ENCODE measurements around the gene TTC9.

DNA sequence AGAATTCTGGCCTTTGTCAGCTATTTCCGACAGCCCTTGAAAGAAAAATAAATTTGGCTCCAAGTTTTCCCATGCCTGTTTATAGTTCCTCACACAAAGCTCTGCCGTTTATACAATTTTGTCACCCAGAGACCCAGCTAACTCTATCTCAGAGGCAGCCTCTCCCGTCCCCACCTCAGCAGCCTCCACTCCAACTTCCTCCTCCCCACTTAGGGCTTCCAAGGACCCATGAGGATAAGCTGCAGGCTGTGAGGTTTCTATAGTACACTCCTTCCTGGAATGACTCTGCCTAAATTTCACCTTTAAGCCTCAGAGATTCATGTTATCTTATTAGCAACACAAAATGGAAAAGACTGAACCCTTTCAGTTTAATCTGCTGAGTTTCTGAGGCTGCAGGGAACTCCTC is 71.8 kb downstream of the TTC9 start:
- TF ChIP-seq, protein P1, sequence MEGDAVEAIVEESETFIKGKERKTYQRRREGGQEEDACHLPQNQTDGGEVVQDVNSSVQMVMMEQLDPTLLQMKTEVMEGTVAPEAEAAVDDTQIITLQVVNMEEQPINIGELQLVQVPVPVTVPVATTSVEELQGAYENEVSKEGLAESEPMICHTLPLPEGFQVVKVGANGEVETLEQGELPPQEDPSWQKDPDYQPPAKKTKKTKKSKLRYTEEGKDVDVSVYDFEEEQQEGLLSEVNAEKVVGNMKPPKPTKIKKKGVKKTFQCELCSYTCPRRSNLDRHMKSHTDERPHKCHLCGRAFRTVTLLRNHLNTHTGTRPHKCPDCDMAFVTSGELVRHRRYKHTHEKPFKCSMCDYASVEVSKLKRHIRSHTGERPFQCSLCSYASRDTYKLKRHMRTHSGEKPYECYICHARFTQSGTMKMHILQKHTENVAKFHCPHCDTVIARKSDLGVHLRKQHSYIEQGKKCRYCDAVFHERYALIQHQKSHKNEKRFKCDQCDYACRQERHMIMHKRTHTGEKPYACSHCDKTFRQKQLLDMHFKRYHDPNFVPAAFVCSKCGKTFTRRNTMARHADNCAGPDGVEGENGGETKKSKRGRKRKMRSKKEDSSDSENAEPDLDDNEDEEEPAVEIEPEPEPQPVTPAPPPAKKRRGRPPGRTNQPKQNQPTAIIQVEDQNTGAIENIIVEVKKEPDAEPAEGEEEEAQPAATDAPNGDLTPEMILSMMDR (IDR thresholded peaks at IDR 0.05), result no peak
- no peak for TF ChIP-seq POLR2A (IDR thresholded peaks at IDR 0.05)
